ENCODE results near the gene ZNF747.
"Not testable (repeated sequence)": the region's sequence is repeated elsewhere in the genome, so short reads cannot be mapped to it uniquely, and the experiment has no call there.

ZNF747 gene

GRCh38 chr16:30527635-30528178 is 7.0 kb downstream of the ZNF747 start:
- peaks cover 8% of the 10 kb centered on the region for H3K4me1 ChIP-seq (ENCODE audit: control insufficient read depth, insufficient read depth, low read length)

GRCh38 chr16:30526823-30527634 is 7.6 kb downstream of the ZNF747 start:
- H3K4me1 ChIP-seq (ENCODE audit: control insufficient read depth, insufficient read depth, low read length), result peaks cover 8% of the 10 kb centered on the region
- H3K36me3 ChIP-seq (ENCODE audit: control insufficient read depth, insufficient read depth, low read length), result peaks cover 3% of the 10 kb centered on the region
- H3K9ac ChIP-seq (ENCODE audit: low read depth, low read length), result peak overlapping the region; percentile 83
- no peaks in the 10 kb centered on the region for H3K9me3 ChIP-seq (ENCODE audit: control insufficient read depth, insufficient read depth, low read length)
- H3K4me3 ChIP-seq (ENCODE audit: low read depth, low read length), result peak overlapping the region; percentile 82
- H3K27me3 ChIP-seq (ENCODE audit: control insufficient read depth, insufficient read depth, low read length), result no peaks in the 10 kb centered on the region

More at GRCh38 chr16:30527635-30528178, 7.0 kb downstream of the ZNF747 start:
- Histone ChIP-seq H3K36me3 (ENCODE audit: control insufficient read depth, insufficient read depth, low read length) (peaks cover 6% of the 10 kb centered on the region), H3K4me3 (ENCODE audit: low read depth, low read length) (peak overlapping the region; percentile 32), H3K27me3 (ENCODE audit: control insufficient read depth, insufficient read depth, low read length) (no peaks in the 10 kb centered on the region), H3K9ac (ENCODE audit: low read depth, low read length) (peak overlapping the region; percentile 38), H3K9me3 (ENCODE audit: control insufficient read depth, insufficient read depth, low read length) (no peaks in the 10 kb centered on the region)

DNA sequence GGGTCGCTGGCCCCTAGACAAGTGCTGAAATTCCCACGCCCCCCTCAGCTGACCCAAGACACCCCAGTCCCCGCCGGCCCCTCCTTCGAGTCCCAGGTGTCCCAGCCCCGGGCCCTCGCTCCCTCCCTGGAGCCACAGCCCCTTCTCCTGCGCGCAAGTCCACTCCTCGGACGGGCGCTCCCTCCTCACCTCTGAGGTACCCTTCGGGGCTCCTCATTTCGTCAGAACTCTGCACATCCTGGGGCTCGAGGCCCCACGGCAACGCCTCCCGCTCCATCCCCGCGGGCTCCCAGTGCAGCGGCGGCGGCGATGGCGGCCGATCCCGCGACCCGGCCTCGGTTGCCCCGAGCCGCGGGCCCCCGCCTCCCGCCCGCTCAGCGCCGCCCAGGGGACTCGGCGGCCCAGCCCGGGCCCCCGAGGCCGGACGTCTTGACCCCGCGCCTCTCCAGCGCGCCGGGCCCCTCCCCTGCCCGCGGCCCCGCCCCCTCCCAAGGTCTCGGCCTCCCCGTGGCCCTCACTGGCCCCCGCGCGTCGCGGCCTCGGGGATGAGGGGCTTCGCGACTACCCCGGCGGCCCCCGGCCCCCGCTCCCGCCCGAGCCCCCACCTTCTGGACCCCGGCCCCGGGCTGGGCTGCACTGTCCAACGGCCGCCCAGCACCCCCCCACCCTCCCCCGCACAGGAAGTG is 8.4 kb downstream of the ZNF747 start, which contains the start of gene ZNF768:
ZNF768 (minus strand) TSS at position 430 of the 686 bp plus-strand sequence; CDS start at position 277, 153 bp downstream.
- Histone ChIP-seq H3K4me1 (ENCODE audit: control insufficient read depth, insufficient read depth, low read length) (peaks cover 8% of the 10 kb centered on the region), H3K9me3 (ENCODE audit: control insufficient read depth, insufficient read depth, low read length) (no peaks in the 10 kb centered on the region), H3K9ac (ENCODE audit: low read depth, low read length) (peak within 1 kb of the TSS; percentile 83), H3K4me3 (ENCODE audit: low read depth, low read length) (peak within 1 kb of the TSS; percentile 82), H3K36me3 (ENCODE audit: control insufficient read depth, insufficient read depth, low read length) (peaks cover 3% of the 10 kb centered on the region), H3K27me3 (ENCODE audit: control insufficient read depth, insufficient read depth, low read length) (no peaks in the 10 kb centered on the region)

GRCh38 chr16:30525844-30526136 is 8.9 kb downstream of the ZNF747 start:
- H3K4me1 ChIP-seq (ENCODE audit: control insufficient read depth, insufficient read depth, low read length), result peaks cover 8% of the 10 kb centered on the region
- no peaks in the 10 kb centered on the region for H3K9me3 ChIP-seq (ENCODE audit: control insufficient read depth, insufficient read depth, low read length)
- no peaks in the 10 kb centered on the region for H3K27me3 ChIP-seq (ENCODE audit: control insufficient read depth, insufficient read depth, low read length)
- no peak overlapping the region for H3K9ac ChIP-seq (ENCODE audit: low read depth, low read length)
- H3K4me3 ChIP-seq (ENCODE audit: low read depth, low read length), result peak overlapping the region; percentile 62
- peaks cover 2% of the 10 kb centered on the region for H3K36me3 ChIP-seq (ENCODE audit: control insufficient read depth, insufficient read depth, low read length)

- H3K27me3 ChIP-seq (ENCODE audit: control insufficient read depth, insufficient read depth, low read length), result no peaks in the 10 kb centered on the region
- no peak overlapping the region for H3K4me3 ChIP-seq (ENCODE audit: low read depth, low read length)
- no peaks in the 10 kb centered on the region for H3K36me3 ChIP-seq (ENCODE audit: control insufficient read depth, insufficient read depth, low read length)
- no peaks in the 10 kb centered on the region for H3K9me3 ChIP-seq (ENCODE audit: control insufficient read depth, insufficient read depth, low read length)
- H3K9ac ChIP-seq (ENCODE audit: low read depth, low read length), result no peak overlapping the region
- peaks cover 8% of the 10 kb centered on the region for H3K4me1 ChIP-seq (ENCODE audit: control insufficient read depth, insufficient read depth, low read length)
Observed at GRCh38 chr16:30524575-30525568, 9.8 kb downstream of the ZNF747 start.

DNA sequence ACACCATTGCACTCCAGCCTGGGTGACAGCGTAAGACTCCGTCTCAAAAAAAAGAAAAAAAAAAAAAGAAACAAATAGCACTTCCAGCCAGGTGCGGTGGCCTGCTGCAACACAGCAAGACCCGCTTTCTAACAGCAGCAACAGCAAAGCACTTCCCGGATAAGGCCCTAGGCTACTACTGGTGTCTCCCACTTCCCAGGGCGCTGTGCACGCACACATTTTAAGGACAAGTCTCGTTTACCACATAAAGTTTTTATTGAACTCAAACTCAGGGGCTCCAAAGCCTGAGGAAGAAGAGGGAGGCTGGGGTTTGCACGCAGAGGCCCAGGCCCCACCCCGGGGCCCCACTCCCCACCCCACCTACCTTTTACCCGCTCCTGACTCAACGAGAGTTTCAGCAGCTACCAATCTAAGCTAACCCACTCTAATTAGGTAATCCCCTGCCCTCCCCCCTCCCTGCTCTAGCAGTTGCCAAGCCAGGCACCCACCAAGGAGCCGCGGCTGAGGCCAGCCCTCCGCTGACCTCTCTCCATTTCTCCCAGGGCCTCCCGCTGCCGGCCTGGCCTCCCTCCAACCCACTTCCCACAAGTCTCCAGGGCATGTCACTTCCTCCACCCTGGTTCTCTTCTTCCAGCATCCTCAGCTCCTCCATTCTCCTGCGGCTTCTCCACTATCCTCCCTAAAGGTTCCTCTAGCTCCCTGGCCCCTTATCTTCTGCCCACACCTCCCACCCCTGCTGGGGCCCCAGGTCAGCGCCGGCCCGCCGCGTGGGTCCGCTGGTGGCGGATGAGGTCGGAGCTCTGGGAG is 10.7 kb downstream of the ZNF747 start:
- Histone ChIP-seq H3K36me3 (ENCODE audit: control insufficient read depth, insufficient read depth, low read length) (no peaks in the 10 kb centered on the region), H3K4me1 (ENCODE audit: control insufficient read depth, insufficient read depth, low read length) (peaks cover 8% of the 10 kb centered on the region), H3K4me3 (ENCODE audit: low read depth, low read length) (no peak overlapping the region)

GRCh38 chr16:30522702-30523463 is 11.8 kb downstream of the ZNF747 start:
- H3K9me3 ChIP-seq (ENCODE audit: control insufficient read depth, insufficient read depth, low read length); H3K36me3 ChIP-seq (ENCODE audit: control insufficient read depth, insufficient read depth, low read length); H3K27me3 ChIP-seq (ENCODE audit: control insufficient read depth, insufficient read depth, low read length); H3K4me1 ChIP-seq (ENCODE audit: control insufficient read depth, insufficient read depth, low read length); H3K9ac ChIP-seq (ENCODE audit: low read depth, low read length); H3K4me3 ChIP-seq (ENCODE audit: low read depth, low read length): not testable (repeated sequence)

More for the DNA sequence above, 10.7 kb downstream of the ZNF747 start:
- Histone ChIP-seq H3K9me3 (ENCODE audit: control insufficient read depth, insufficient read depth, low read length) (no peaks in the 10 kb centered on the region), H3K9ac (ENCODE audit: low read depth, low read length) (no peak overlapping the region), H3K27me3 (ENCODE audit: control insufficient read depth, insufficient read depth, low read length) (no peaks in the 10 kb centered on the region)

GRCh38 chr16:30521873-30522641 is 12.6 kb downstream of the ZNF747 start:
- no peaks in the 10 kb centered on the region for H3K27me3 ChIP-seq (ENCODE audit: control insufficient read depth, insufficient read depth, low read length)

GRCh38 chr16:30521476-30521872 is 13.2 kb downstream of the ZNF747 start:
- Histone ChIP-seq H3K4me3 (ENCODE audit: low read depth, low read length) (no peak overlapping the region), H3K9ac (ENCODE audit: low read depth, low read length) (no peak overlapping the region), H3K27me3 (ENCODE audit: control insufficient read depth, insufficient read depth, low read length) (no peaks in the 10 kb centered on the region), H3K4me1 (ENCODE audit: control insufficient read depth, insufficient read depth, low read length) (peaks cover 2% of the 10 kb centered on the region), H3K36me3 (ENCODE audit: control insufficient read depth, insufficient read depth, low read length) (no peaks in the 10 kb centered on the region), H3K9me3 (ENCODE audit: control insufficient read depth, insufficient read depth, low read length) (no peaks in the 10 kb centered on the region)

More at GRCh38 chr16:30521873-30522641, 12.6 kb downstream of the ZNF747 start:
- Histone ChIP-seq H3K9me3 (ENCODE audit: control insufficient read depth, insufficient read depth, low read length) (no peaks in the 10 kb centered on the region), H3K9ac (ENCODE audit: low read depth, low read length) (no peak overlapping the region), H3K36me3 (ENCODE audit: control insufficient read depth, insufficient read depth, low read length) (no peaks in the 10 kb centered on the region), H3K4me1 (ENCODE audit: control insufficient read depth, insufficient read depth, low read length) (peaks cover 2% of the 10 kb centered on the region), H3K4me3 (ENCODE audit: low read depth, low read length) (no peak overlapping the region)
